A673 (cell line): Measurements from ENCODE around the gene MAX. TPM values are rescaled to one million over a fixed set of nuclear protein-coding genes. Genes with fewer than 3 reads are reported as not detected.

ENCODE experiments used
- BruUV-seq: library from RNA; stranded (reverse); fragments of 400-500 nt; replicated peaks from 2 replicates; lab custom pipeline; 2021; lab: Mats Ljungman, UMichigan
- CTCF ChIA-PET: fragments of 300-600 bp; sonication (Branson Sonifier 250); formaldehyde crosslinking; loops from one replicate; lab custom pipeline; 2022; ENCODE audit warnings: antibody characterized with exemption; lab: Charles Lee
- POLR2A ChIA-PET: fragments of 300-600 bp; sonication (Branson Sonifier 250); formaldehyde crosslinking; loops from one replicate; lab custom pipeline; 2022; ENCODE audit warnings: antibody characterized with exemption; ENCODE audit not compliant: low non-redundant PET; lab: Charles Lee
- DNase-seq: peaks from one replicate; pipeline ENCODE4 v3.0.0-alpha.2; 2015; ENCODE audit warnings: low spot score
- H3K27ac ChIP-seq: fragments of 200-600 bp; sonication (generic); 2 replicates; pipeline ENCODE4 v1.5.1; 2016; ENCODE audit warnings: mixed run types, low read depth, mild to moderate bottlenecking, mixed read lengths, antibody characterized with exemption, low read length; ENCODE audit not compliant: poor library complexity, severe bottlenecking
- H3K27me3 ChIP-seq: fragments of 200-600 bp; sonication (generic); replicated peaks from 2 replicates; pipeline ENCODE4 v1.6.1; 2017; ENCODE audit warnings: mixed run types, low read depth, mild to moderate bottlenecking, mixed read lengths, antibody characterized with exemption, low read length; ENCODE audit not compliant: insufficient read depth, poor library complexity
- H3K36me3 ChIP-seq: fragments of 200-600 bp; sonication (generic); 2 replicates; pipeline ENCODE4 v1.6.1; 2016; ENCODE audit warnings: mixed run types, mild to moderate bottlenecking, mixed read lengths, antibody characterized with exemption, low read length; ENCODE audit not compliant: insufficient read depth, poor library complexity, severe bottlenecking
- H3K4me1 ChIP-seq: fragments of 200-600 bp; sonication (generic); 2 replicates; pipeline ENCODE4 v1.6.1; 2017; ENCODE audit warnings: mixed run types, mild to moderate bottlenecking, mixed read lengths, antibody characterized with exemption, low read length; ENCODE audit not compliant: insufficient read depth, poor library complexity, severe bottlenecking
- H3K4me3 ChIP-seq: fragments of 200-600 bp; sonication (generic); 2 replicates; pipeline ENCODE4 v1.5.1; 2016; ENCODE audit warnings: low read depth, mixed run types, mild to moderate bottlenecking, mixed read lengths, low read length; ENCODE audit not compliant: poor library complexity, severe bottlenecking
- H3K9me3 ChIP-seq: fragments of 200-600 bp; sonication (generic); 2 replicates; pipeline ENCODE4 v1.6.1; 2016; ENCODE audit warnings: mixed run types, low read depth, mild to moderate bottlenecking, mixed read lengths, antibody characterized with exemption, low read length; ENCODE audit not compliant: poor library complexity, severe bottlenecking
- EZH2 ChIP-seq: fragments of 200-600 bp; sonication (generic); IDR thresholded peaks from 2 replicates; pipeline ENCODE4 v1.6.1; 2017; ENCODE audit warnings: borderline replicate concordance, low read depth, mild to moderate bottlenecking, mixed read lengths, antibody characterized with exemption, low read length; ENCODE audit not compliant: poor library complexity, severe bottlenecking
- intact Hi-C: fragments of 100-400 bp; cut with micrococcal nuclease; formaldehyde crosslinking; loops from one replicate; pipeline ENCODE4 v1.10.0; 2022; ENCODE audit not compliant: unreplicated experiment
- total RNA-seq: library from RNA; stranded (reverse); gene quantifications from 2 replicates; pipeline ENCODE4 v1.2.3, GENCODE V29; 2021
- TF ChIP-seq, protein P1 (sequence below): fragments of 300-800, 200-600 bp; sonication (generic); conservative IDR thresholded peaks from 2 replicates; pipeline ENCODE4 v1.5.1; 2017; ENCODE audit warnings: low read depth, mild to moderate bottlenecking, antibody characterized with exemption, low read length, moderate library complexity, mixed read lengths

The MAX gene
- total RNA-seq, 1 experiment from 2014 or later = 81.2 TPM

DNA sequence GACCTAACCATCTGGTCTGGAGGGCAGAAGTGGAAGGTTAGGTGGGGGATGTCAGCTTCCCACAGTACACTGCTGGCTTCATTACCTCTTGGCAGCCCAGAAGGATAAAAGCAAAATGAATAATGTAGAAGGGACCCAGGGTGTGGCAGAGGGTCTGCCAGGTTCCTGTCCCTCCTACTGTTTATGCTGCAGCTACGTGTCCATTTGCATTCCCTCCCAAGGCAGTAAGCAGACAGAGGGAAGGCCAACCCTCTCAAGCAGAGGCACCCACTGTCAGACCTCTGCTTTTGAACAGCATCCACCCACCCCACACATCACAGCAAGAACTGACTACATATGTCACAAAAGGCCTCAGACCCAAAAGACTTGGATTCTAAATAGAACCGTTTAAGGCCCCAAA, 19.4 kb downstream of the MAX start:
- TF ChIP-seq, protein P1, sequence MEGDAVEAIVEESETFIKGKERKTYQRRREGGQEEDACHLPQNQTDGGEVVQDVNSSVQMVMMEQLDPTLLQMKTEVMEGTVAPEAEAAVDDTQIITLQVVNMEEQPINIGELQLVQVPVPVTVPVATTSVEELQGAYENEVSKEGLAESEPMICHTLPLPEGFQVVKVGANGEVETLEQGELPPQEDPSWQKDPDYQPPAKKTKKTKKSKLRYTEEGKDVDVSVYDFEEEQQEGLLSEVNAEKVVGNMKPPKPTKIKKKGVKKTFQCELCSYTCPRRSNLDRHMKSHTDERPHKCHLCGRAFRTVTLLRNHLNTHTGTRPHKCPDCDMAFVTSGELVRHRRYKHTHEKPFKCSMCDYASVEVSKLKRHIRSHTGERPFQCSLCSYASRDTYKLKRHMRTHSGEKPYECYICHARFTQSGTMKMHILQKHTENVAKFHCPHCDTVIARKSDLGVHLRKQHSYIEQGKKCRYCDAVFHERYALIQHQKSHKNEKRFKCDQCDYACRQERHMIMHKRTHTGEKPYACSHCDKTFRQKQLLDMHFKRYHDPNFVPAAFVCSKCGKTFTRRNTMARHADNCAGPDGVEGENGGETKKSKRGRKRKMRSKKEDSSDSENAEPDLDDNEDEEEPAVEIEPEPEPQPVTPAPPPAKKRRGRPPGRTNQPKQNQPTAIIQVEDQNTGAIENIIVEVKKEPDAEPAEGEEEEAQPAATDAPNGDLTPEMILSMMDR = no peak
- TF ChIP-seq EZH2 = no peak
- CTCF ChIA-PET = no interaction called here
- no peak for DNase-seq
- POLR2A ChIA-PET = no interaction called here
- H3K27me3 ChIP-seq = no peaks in the 10 kb centered on the region
- H3K9me3 ChIP-seq = peaks cover 12% of the 10 kb centered on the region
- intact Hi-C loops = no loop called here
- no peak overlapping the region for H3K27ac ChIP-seq
- no TSS peak for BruUV-seq
- no peak overlapping the region for H3K4me3 ChIP-seq
- H3K36me3 ChIP-seq = peaks cover 39% of the 10 kb centered on the region
- no peaks in the 10 kb centered on the region for H3K4me1 ChIP-seq

DNA sequence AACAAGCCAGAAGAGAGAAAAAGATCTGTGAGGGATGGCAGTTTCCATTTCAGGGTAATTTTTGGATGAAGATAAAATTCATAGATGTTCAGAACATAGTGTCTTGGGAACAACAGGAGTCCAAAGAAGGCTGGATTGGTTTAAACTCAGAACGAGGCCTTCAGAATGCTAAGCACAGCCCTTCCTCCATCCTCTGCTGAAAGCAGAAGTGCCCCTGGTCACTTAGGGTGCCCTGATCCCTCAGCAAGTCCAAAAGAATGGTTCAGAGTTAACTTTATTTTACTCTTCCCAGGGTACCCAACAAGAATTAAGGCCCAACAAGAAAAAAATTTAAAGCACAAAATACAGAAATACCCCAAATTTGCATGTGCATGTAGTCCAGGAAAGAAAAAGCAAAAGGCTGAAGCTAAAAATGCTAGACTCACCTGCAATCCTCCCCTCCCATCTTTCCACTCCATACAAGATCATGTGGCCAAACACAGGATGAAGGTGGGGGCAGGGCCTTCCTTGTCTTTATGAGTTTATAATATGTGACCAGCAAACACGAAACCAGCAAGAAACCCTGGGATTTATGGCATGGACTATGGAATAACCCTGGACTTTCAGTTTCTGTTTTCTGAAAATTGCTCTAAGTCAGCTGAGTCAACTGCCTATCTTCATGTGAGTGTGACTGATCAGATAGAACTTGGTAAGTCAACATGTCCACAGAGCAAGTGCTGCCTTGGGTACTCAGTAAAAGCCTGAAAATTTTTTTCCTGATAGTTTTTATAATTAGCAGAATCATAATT, 21.2 kb downstream of the MAX start:
- no peak overlapping the region for H3K27ac ChIP-seq
- ChIA-PET POLR2A (no interaction called here), CTCF (no interaction called here)
- no TSS peak for BruUV-seq
- intact Hi-C loops = no loop called here
- H3K9me3 ChIP-seq = peaks cover 7% of the 10 kb centered on the region
- TF ChIP-seq EZH2 = no peak
- TF ChIP-seq, protein P1 = no peak
- peaks cover 38% of the 10 kb centered on the region for H3K36me3 ChIP-seq
- DNase-seq = no peak
- H3K4me1 ChIP-seq = no peaks in the 10 kb centered on the region
- no peaks in the 10 kb centered on the region for H3K27me3 ChIP-seq
- H3K4me3 ChIP-seq = no peak overlapping the region

DNA sequence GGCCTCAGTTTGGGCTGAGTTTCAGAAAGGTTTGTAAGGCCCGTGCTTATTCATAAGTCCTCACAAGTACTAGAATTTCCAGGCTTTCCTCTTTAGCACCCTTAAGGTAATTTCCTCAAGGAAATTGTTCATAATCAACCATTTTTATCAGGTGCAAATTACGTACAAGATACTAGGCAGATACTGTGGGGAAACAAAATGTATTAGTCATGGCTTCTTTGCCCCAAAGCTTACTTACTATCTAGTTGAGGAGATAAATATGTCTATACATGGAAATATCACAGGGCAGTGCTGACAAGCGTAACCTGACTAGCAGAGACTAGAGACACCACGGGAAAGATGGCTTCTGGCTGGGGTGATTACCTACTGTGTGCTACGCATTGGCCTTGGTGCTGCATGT, 22.5 kb downstream of the MAX start:
- intact Hi-C loops = no loop called here
- no TSS peak for BruUV-seq
- CTCF ChIA-PET = no interaction called here
- Histone ChIP-seq H3K9me3 (no peaks in the 10 kb centered on the region), H3K27me3 (no peaks in the 10 kb centered on the region), H3K4me3 (no peak overlapping the region), H3K4me1 (no peaks in the 10 kb centered on the region), H3K27ac (no peak overlapping the region), H3K36me3 (peaks cover 26% of the 10 kb centered on the region)
- TF ChIP-seq, protein P1 = no peak
- TF ChIP-seq EZH2 = no peak
- POLR2A ChIA-PET = no interaction called here
- no peak for DNase-seq
